Thyroid gland (tissue), 4 donors: ENCODE data around the gene GGT1.

Source experiments
- CTCF ChIP-seq, 6 experiments: fragments of 200-600 bp in 3 of 6; fragments of 450-650 bp in 3 of 6; sonication (generic) in 3 of 6; IDR thresholded peaks; one replicate each; pipeline ENCODE4 v1.5.1; 2016 to 2019; ENCODE audit warnings: antibody characterized with exemption in 6 of 6, mild to moderate bottlenecking in 2 of 6, inconsistent platforms in 1 of 6, moderate library complexity in 1 of 6
- POLR2A ChIP-seq, 2 donors: fragments of 450-650 bp; IDR thresholded peaks; one replicate each; pipeline ENCODE4 v1.6.1; 2017; ENCODE audit warnings: antibody characterized with exemption in 2 of 2, mild to moderate bottlenecking in 2 of 2, moderate library complexity in 1 of 2

DNA sequence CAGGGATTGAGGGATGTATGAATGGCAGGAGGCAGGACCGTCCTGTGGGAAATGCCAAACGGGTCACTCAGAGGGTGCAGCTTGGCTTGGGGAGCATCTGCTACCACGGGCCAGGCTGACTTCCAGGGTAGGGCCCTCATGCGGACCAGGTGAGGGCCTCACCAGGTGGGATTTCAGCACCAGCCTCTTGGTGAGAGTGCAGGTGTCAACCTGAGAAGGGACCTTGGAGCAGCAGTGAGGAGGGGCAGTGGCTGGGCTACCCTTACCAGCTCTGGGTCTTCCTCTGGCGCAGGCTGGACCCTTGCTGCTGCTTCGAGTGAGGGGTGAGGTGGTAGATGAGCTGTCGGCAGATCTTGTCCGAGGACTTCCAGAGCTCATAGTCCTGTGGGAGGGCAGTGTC lies 15.0 kb upstream of the GGT1 start:
- no peak for TF ChIP-seq POLR2A (IDR thresholded peaks at IDR 0.05)
- no peak for TF ChIP-seq CTCF (IDR thresholded peaks at IDR 0.05)
